GM21528 (cell line): ENCODE measurements around the gene WBP11.

Experiments used
- ATAC-seq: cut with Tn5 transposase; IDR thresholded peaks from one replicate; pipeline ENCODE4 v1.9.1; 2021; ENCODE audit warnings: mild to moderate bottlenecking, moderate library complexity; ENCODE audit not compliant: unreplicated experiment, low FRiP score

WBP11 gene

DNA sequence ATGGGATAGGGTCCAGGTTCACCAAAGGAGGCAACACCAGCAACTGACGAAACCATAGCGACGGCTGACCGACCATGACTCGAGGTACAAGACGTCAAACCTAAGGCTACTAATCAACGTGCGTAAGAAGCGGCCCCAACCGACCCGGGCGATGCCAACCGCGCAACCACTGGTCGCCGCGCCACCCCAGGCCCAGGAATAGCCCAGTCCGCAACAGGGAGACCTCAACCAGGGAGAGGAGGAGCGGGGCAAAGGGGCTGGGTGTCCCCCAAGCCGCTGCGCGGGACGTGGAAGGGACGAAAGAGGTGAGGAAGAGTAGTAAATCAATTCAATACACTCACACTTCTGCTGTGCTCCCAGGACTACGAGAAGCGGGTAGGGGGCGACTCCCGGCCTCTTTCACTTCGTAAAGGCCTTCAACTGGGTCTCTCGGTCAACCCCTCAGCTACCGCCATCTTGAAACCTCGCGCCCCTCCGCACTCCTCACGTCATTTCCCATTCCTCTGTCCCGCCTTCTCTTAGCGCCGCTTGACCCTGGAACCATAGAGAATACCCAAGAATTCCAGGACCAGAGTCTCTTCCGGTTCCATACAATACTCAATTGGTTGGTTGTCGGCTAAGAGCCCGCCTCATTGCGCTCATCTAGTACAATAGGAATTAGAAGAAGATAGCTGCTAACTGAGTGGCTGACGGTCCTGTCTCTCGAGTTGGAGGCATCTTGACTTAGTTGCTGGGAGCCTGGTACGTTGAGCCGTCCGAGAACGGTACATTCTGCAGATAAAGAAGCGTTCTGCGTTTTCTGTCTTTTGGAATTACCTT lies at the start of gene WBP11, which contains the start of gene C12orf60:
WBP11 (minus strand) TSS at position 468 of the 819 bp plus-strand sequence. CDS start 2,095 bp downstream, outside the sequence.
C12orf60 (plus strand) TSS at position 660 of the 819 bp plus-strand sequence. CDS start 19,266 bp downstream, outside the sequence.
- ATAC-seq, result peak; percentile 100

DNA sequence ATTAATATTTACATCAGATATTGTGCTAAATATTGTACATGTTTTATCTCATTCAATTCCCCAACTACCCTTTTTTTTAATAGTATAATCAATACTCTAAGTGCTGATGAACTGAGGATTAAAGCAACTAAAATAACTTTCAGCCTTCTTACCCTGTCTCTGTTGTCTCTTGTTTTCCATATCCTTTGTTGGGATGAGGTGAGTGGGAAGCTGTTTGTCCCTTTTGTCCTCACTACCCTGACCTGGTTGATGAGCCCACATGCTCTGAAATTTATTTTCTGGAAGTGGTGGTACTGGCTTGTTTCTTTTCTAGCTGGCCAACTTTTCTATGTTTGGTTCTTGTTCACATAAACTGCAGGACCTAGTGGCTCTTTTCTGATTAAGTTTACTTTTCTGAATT lies 49.6 kb upstream of the WBP11 start:
- no peak for ATAC-seq

DNA sequence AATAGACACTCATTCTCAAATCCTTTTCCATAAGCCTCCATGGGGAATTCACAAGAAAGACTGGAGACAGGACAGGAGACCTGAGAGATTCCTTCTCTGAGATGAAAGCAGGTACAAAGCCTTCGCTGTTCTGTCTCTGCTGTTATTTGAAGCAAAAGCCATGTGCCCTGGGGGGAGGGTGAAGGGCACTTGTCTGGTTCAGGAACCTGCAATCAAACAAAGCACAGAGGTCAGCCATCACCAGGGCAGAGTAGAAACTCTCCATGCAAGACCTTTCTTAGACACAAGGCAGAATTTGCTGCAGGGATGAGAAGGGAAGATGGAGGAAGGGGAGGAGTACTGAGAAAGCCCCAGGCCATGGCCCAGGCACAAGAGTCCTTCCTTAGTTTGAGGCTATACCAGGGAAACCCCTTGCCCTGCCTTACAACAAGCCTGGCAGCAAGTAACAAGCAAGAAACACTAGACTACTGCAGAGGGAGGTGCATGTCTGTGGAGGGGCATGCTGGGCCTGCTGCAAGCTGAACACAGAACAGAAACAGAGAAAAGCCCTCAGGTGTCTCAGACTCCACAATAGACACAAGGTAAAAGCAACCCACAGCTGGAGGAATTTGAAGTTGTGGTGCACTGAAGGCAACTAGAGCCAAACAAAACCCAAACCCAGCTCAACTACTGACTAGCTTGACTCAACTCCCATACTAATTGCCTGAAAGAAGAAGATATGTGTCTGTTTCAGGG lies 47.8 kb upstream of the WBP11 start:
- peak; percentile 66 for ATAC-seq

DNA sequence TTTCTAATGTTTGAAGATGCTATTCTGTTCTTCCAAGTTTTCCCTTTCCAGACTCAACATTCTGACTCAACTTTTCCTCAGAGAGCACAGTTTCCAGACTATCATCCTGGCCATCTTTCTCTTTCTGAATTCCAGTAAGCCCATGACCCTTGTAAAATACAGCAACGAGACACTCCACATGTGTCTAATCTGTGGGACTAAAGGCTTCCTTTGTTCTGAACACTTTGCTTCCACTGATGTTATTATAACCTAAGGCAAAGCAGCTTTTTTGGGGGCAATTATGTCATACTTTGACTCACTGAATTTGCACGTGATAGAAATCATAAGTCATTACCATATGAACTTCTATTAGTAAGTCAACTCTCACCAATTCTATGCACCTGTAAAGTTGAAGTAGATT lies 46.4 kb upstream of the WBP11 start:
- no peak for ATAC-seq

DNA sequence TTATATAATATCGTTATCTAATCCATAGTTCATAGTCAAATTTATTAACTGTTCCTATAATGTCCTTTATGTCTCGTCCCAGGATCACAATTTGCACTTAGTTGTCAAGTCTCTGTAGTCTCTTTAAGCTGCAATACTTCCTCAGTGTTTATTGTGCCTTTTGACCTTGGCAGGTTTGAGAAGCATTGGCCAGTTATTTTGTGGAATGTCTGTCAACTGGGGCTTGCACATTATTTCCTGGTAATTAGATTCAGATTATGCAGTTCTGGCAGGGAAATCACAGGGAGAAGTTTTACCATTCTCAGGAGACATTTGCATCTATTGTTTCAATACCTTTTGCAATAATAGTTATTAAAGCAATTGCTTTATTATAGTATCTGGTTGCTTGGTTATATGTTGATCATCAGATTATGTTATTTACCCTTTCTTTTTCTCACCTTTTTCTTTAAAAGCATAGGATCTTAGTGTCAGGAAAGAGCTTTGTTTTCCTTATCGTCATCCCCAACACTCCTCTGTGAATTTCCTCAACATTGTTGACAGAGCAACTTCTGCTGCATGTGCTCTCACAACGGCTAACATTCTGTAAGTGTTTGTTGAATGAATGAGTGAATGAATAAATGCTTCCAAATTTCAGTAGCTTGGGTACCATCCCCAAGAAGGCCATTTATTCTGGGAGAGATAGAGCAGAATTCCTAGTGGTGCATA lies 43.8 kb upstream of the WBP11 start:
- ATAC-seq, result no peak

DNA sequence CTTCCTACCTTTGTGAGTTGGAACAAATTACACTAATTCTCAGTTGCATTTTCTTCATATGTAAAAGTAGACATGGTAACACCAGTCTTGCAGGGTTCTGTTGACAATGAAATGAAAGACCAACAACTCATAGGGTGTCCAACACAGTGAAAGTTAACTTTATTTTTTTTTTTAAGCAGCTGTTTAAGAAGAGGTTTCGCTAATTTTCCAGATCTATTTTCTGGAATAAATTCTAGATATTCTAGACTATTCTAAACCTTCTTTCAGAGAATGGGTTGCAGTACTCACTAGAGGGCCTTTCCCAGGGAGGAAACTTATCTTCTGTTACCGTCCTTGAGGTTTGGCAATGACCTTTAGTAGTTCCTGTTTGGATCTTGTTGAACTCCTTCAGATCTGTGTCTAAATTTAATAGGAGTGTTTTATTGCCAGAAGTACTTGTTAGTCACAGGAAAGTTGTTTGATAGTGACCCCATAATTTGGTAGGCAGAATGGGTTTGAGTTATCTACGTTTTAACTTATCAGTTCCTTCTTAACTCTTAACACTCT lies 42.8 kb upstream of the WBP11 start:
- no peak for ATAC-seq

DNA sequence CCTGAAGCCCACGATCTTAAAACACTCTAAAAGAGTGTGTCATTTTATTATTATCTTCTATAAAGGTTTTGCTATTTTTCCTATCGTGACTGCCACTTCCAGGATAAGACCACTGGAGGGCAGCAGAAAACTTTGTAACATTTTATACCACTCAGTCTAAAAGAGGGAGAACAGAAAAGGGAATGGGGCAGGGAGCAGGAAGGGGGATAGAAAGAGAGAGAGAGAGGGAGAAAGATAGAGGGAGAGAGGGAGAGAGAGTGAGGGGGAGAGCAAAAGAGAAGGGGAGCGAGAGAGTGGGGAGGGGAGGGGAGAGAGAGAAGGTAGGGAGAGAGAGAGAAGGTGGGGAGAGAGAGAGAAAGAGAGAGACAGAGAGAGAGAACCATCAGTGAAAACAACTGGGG lies 42.1 kb upstream of the WBP11 start:
- ATAC-seq, result no peak

DNA sequence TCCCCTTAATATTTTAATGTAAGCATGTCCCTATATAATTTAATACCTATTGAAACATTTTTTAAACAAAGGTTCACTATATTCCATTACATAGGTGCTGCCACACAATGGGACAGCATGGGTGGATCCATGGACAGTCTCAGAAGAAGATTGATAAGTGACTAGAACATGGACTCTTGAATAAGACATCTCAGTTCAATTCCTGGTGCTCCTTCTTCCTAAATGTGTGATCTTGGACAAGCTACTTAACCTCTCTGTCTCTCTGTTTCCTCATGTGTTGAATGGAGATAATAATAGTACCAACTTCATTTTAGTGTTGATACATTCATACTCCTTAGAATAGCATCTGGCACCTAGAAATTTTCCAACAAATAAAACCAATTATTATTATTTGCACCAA lies 41.1 kb upstream of the WBP11 start:
- no peak for ATAC-seq

DNA sequence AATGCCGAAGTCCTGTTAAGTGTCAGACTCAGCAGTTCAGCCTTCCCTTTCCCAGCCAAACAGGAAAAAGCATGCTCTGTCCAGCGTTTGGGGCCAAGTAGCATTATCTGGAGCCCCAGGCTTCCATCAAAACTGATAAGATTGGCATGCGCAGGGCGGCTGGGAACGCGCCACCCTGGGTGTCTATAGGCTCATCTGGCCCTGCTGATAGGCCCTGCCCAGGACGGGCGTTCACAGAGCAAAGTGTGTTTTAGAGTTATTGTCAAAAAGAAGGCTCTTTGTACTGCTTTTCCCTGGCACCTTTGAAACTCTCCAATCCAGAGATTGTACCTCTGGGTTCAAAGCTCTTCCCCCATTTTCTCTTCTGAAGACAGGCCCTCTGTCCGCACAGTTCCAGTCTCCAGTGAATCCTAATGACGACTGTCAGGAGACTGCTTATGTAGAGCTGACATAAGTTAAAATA lies 40.2 kb upstream of the WBP11 start, which contains the start of gene ART4:
ART4 (minus strand) TSS at position 102 of the 463 bp plus-strand sequence. CDS start 413 bp downstream, outside the sequence.
- no peak for ATAC-seq

DNA sequence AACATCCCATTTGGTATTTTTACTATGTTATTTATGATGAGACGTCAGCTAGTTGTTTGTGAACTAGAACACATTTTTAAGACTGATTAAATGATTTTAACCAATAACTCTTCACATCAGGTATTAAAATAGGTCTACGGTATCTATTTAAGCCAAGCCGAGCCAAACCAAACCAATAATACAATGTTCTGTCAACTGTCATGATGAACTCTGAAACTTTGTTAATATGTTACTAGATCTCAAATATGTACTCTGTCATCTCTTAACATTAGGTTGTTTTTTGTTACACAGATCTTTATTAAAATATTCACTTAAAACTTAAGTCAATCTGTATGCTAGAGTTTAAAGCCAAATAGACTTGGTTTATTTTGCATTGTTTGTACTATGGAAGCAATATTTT lies 39.0 kb upstream of the WBP11 start:
- ATAC-seq, result no peak

DNA sequence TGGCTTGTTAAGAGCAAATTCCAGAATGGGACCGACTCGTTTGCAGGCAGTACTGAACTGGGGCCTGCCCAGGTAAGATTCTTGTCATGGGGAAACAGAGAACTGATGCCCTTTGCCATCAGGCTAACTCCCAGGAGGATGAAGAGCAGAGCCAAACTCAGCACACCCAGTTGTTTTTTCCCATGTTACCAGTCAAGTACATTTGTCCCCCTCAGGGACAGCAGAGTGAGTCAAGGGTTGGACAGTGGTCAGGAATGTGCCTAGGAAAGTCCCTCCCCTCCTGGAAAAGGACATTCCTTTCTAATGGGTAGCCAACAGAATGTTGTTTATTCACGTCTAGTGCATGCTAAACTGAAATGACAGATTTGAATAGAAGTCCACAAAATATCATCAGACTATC lies 38.5 kb upstream of the WBP11 start:
- no peak for ATAC-seq

DNA sequence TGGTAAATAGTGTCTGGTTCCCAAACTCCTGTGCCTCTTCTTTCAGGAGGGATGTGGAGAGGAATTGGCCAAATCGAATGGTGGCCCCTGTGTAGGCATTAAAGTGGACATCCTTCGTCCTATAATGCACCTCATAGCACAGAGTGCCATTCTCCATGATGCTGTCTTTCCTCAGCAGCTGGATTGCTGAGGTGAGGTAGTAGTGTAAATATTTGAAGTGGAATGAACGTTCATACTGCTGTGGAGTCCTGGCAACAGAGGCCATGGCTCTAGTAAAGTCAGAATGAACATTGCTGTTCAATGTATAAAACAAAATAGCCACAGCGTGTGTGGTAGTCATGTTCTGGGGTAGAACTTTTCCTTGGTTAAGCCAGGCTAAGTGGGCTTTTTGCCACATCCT lies 37.3 kb upstream of the WBP11 start:
- ATAC-seq, result no peak

DNA sequence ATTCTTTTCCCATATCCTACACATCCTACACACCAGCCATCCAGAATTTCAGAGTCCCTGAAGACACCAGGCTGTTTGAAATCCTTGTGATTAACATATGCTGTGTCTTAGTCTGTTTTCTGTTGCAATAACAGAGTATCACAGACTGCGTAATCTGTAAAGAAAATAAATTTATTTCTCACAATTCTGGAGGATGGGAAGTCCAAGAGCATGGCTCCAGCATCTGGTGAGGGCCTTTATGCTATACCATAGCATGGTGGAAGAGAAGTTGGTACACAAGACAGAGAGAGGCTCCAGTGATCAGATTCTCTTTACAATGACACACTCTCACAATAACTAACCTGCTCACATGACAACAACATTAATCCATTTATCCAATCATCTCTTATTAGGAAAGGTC lies 36.0 kb upstream of the WBP11 start:
- ATAC-seq, result no peak

DNA sequence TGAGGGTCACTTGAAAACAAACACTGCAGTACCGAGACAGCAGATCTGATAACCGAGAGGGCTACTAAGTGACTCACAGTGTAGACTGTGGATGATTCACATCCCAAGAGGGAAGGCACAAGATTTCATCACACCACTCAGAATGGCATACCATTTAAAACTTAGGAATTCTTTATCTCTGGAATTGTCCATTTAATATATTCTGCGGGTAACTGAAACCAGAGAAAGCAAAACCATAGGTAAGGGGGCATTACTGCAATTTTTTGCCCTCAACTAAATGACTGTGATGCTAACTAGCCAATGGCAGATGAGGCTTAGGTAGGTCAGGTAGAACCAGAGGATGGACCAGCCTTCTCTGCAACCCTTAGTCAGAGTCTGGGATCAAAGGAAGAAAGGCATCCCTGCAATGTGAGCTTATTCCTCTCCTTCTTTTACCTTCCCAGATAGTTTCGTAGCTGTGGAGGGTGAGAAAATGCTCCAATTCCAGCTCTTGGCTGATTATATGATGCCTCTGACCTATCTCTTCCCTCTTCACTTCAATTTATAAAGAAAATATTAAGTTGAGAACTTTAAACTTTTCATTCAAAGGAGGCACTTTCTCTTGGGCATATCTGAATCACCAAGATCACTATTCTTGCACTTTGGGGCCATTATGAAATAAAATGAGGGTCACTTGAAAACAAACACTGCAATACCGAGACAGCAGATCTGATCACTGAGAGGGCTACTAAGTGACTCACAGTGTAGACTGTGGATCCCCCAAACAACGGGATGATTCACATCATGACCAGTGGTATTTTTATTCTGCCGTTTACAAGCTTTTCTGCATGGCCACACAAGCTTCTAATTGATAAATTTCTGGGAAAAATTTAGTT lies 33.3 kb upstream of the WBP11 start:
- no peak for ATAC-seq

DNA sequence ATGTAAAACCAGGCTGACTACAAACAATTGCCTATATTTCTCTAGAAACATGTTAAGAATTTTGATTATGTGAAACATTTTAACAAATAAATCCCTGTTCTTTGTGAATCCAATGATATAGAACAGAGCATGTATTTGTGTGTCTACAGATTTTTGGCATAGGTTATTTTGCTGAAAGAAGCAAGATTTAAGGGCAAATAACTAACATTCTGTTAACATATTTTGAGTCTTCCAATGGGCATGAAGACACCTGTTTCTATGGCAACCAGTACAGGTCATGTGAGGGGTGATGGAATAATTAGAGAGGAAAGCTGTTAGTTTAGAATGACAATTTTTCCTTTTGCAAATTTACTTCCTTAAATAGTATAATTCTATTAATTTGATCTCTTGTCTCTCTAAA lies 31.2 kb upstream of the WBP11 start:
- ATAC-seq, result no peak

DNA sequence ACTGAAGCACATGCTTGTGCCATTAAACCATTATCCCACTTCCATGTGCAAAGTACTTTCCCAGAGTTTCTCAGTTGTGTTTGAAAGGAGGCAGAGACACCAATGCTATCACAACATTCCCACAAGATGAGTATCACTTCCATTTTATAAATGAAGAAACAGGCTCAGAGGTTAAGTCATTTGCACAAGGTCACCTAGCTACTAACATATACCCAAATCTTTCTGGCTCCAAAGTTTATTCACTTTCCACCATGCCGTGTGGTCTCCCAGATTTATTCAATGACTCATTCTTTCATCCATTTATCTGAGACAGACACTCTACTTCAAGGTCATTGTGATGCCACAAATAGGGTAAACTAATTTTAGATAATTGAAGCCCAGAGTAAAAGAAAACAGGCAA lies 30.7 kb upstream of the WBP11 start:
- ATAC-seq, result no peak

DNA sequence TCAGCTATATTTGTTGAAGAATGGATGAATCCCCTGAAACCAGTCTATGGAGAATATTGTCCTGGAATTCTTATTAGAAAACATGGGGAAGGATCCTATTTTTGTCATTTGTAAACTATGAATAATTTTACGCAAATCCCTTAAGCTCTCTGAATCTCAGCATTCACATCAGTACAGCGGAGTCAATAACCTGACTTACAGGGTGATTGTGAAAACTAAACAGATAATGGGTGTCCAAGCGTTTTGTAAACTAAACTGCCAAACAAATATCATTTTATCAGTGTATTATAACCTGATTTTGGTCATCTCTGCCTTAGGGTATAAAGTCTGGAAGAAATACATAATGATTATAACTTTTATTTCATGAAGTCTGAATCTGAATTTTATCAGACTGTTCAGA lies 30.1 kb upstream of the WBP11 start:
- ATAC-seq, result no peak

DNA sequence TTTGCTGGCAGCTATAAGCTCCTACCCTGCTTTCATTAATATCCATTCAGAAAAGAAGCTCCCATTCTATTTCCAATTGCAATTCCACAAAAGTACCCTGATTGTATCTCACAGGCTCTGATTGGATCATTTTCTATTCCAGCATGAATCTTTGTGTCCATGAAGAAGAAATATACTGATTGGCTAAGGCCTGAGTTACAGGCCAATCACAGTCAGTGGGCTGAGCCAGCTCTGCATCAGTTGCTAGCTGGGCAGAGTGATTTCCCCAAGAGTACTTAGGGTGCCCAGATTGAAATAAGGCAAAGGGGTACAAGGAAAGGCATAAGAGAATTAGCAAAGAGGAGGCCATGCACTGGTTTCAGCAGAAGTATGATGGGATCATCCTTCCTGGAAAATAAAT lies 25.6 kb upstream of the WBP11 start:
- no peak for ATAC-seq

DNA sequence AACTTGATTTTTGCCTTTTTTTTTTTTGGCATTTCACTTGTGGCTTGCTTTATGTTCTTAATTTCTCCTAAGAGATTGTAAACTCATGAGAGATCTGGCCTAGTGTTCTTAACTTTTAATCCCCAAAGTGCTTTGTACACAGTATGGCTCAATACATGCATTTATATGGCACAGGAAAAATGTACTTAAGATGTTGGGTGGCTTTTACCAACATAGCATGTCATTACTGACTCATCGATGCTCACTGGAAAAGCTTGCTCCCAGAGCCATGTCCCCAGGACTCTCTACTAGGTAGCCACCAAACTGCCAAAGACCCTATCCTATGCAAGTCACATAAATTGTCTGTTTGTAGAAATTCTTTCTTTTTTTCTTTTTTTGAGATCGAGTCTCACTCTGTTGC lies 23.8 kb upstream of the WBP11 start:
- ATAC-seq, result no peak

DNA sequence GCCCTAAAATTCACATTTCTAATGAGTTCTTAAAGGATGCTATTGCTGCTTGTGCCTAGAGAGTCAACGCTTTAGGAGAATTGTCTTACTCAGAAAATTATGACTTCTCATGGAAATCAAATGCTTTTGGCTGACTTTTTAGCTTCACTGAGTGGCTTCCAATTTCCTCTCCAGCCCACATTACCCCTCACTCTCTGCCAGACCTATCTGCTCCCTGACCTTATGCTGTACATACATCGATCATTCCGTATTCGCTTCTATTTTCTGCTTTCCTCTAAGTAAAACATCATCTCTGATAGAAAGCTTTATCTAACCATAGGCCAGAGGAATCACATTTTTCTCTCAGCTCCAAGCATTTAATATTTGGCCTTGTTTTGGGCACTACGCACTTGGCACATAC lies 23.2 kb upstream of the WBP11 start:
- ATAC-seq, result no peak
